Left hindlimb (tissue), 1 donor: ENCODE measurements around the gene B4GALT6.

Source experiments
- DNase-seq: peaks from one replicate; pipeline ENCODE4 v3.0.0-alpha.2; 2018

The B4GALT6 gene

DNA sequence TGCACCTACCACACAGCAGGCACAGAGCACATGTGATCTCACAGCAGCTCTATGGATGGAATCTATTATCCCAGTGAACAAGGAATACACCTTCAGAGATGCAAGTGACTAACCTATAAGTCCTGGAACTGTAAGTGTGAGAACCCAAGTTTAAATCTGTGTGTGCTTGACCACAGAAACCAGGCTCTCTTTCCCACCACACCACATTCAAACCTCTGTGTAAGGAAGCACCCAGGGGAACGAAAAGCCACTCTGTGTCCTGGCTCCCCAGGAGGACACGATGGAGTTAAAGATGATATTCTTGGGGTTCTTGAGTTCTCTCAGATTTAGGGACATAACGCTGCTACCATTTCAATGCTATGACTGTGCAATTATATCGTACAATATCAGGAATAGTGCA, 53.8 kb downstream of the B4GALT6 start:
- DNase-seq: no peak

DNA sequence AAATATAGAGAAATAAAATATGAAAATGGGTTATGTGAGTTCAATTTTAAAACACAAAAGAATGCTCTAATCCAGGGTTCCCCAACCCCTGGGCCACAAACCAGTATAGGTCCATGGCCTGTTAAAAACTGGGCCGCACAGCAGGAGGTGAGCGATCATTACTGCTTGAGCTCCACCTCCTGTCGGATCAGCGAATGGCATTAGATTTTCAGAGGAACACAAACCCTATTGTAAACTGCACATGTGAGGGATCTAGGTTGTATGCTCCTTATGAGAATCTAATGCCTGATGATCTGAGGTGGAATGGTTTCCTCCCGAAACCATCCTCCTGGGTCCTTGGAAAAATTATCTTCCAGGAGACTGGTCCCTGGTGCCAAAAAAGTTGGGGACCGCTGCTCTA, 58.0 kb downstream of the B4GALT6 start:
- DNase-seq: no peak

- DNase-seq: no peak
Observed at GRCh38 chr18:31624892-31625640, 59.3 kb downstream of the B4GALT6 start.

DNA sequence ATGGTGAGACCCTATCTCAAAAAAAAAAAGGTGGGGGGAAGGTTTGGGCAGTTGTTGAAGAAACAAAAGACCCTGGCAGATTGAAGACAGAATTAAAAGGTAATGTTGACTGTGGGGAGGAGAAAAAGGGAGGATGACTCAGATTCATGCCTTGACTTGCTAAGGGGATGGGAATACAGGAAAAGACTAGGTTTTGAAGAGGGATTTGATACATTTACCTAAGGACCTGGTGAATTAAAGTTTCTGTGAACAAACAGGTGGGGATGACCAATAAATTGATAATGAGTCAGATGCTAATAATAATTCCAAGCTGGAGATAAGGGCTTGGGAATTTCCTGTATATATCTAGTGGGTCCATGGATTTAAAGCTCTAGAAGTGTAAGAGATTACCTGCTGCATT, 65.1 kb downstream of the B4GALT6 start:
- DNase-seq: no peak

DNA sequence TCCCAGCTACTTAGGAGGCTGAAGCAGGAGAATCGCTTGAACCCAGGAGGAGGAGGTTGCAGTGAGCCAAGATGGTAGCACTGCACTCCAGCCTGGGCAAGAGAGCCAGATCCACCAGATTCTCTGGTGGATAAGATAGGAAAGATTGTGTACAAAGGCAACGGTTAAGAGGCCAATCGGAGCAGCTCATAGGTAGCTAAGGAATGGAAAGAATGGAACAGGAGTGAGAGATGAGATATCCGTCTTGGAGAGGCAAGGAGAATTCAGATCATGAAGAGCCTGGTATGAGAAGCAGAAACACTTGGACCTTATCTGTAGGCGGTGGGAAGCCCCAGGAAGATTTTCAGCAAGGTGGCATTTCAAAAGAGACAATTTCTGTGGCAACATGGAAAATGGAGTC, 65.6 kb downstream of the B4GALT6 start:
- DNase-seq: no peak

- DNase-seq: no peak
Observed at GRCh38 chr18:31617031-31617717, 67.2 kb downstream of the B4GALT6 start.

DNA sequence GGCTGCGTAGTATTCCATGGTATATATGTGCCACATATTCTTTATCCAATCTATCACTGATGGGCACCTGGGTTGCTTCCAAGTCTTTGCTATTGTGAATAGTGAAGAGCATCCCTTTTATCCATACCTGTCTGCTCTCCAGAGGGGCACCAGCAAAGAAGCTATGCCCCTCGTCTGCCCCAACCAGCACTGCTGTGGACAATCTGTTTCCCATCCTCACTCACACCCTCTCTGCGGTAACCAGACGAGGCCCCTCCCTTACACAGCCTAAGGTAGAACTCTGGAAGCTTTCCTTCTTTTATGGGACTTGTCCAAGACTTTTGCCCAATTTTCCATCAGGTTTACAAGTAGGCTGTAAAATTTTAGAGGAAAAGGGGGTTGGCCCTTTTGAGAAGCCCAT, 67.8 kb downstream of the B4GALT6 start:
- DNase-seq: no peak

DNA sequence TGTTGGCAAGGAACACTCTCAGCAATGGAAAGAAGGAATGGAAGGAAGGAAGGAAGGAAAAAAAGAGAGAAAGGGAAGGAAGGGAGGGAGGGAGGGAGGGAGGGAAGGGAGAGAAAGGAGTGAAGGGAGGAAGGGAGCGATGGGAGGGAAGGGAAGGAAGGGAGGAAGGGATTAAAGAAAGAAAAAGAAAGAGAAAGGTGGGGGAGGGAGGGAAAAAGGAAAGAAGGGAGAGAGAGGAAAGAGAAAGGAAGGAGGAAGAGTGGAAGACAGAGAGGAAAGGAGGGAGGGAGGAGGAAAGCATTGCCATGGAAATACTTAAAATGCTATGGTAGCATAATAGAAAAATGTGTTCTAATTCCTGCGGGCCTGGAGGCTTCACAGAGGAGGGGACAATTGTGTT, 70.3 kb downstream of the B4GALT6 start:
- no peak for DNase-seq

GRCh38 chr18:31612124-31612523, 72.3 kb downstream of the B4GALT6 start:
- DNase-seq: no peak

- no peak for DNase-seq
Observed at GRCh38 chr18:31611511-31611910, 72.9 kb downstream of the B4GALT6 start.

DNA sequence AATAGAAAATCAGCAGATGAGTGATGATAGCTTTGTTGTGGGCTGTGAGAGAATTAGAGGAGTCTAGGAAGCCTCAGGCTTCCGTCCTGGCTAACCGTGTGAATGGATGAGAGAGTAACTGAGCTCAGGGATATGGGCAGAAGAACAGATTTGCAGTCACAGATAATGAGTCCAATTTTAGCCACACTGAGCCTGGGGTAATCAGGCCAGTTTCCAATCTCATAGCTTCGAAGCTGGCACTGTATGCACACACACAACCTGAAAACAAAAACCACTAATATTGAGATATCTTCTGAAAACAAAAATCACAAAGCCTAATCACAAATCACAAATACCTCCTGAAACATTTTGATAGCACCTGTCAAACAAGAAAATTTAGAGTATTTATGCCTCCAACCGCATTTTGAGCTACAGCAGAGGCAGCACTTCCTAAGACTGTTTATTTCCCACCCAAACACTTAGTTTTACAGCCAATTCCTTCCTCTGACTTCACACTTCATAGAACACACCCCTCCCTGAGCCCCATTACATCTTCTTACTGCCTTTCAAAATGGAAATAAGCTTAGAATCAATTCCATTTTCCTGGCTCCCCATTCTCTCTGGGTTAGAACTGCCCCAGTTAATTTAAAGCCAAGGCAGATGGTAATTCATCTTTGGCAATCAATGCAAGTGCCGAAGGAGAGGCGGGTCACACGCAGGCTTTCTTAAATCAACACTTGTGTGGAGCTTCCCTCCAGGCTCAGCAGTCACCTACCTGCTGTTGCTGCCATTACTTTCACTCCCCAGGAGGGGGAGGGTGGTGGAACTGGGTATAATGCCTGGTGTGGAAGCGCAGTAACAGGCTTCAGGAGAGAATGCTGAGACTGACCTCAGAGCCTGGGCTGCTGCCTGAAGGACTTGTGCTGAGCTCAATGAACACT, 73.8 kb downstream of the B4GALT6 start:
- peak; percentile 33 for DNase-seq

GRCh38 chr18:31609886-31610285, 74.5 kb downstream of the B4GALT6 start:
- no peak for DNase-seq

GRCh38 chr18:31607384-31607783, 77.0 kb downstream of the B4GALT6 start:
- DNase-seq: no peak

DNA sequence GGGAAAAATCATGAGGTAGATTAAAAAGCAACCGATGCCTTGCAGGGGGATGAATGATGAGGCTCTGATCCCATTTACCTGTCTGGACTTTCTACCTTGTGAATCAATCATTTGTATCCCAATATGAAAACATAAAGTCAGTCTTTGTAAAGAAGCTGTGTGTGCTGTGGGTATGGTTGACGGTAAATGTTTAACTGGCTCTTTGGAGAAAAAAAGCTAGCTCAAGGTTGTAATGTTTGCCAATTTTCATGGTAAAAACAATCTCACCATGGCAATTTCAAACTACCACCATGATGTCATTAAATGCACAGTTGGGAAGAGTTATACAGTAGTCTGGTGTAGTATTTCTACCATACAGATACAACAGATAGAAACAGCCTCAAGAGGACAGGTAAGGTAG, 78.1 kb downstream of the B4GALT6 start:
- DNase-seq: no peak

DNA sequence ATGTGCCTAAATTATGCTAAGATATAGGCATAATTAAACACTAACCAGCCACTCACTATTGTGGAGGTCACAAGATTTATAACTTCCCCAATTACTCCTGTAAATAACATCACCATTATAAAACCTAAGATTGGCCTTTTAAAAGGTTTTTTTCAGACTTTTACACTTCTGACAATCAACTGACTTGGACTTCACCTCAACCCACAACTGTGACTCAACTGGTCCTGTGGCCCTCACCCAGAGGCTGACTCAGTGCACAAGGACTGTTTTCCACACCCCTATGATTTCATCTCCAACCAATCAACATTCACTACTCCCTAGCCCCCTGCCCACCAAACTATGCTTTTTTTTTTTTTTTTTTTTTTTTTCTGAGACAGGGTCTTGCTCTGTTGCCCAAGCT, 81.1 kb downstream of the B4GALT6 start:
- DNase-seq: no peak

DNA sequence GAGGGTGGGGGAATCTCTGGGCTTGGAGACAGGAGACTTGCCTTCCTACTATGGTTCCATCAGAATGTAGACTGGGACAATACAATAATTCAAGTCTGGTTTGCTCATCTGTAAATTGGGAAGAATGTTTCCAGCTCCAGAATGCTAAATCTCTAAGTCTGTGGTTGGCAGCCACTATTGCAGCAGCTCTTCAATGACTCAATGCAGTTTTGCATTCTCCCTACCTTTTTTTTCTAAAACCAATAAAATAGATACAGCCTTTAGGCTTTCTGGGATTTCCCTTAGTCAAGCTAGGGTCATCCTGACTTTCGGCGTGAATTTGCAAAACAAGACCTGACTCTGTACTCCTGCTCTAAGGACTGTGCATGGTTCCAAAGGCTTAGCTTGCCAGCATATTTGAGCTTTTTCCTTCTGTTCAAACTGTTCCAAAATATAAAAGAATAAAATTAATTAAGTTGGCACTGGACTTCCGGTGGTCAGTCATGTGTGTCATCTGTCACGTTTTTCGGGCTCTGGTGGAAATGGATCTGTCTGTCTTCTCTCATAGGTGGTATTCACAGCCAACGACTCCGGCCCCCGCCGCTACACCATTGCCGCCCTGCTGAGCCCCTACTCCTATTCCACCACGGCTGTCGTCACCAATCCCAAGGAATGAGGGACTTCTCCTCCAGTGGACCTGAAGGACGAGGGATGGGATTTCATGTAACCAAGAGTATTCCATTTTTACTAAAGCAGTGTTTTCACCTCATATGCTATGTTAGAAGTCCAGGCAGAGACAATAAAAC, 86.2 kb downstream of the B4GALT6 start:
- DNase-seq: no peak

DNA sequence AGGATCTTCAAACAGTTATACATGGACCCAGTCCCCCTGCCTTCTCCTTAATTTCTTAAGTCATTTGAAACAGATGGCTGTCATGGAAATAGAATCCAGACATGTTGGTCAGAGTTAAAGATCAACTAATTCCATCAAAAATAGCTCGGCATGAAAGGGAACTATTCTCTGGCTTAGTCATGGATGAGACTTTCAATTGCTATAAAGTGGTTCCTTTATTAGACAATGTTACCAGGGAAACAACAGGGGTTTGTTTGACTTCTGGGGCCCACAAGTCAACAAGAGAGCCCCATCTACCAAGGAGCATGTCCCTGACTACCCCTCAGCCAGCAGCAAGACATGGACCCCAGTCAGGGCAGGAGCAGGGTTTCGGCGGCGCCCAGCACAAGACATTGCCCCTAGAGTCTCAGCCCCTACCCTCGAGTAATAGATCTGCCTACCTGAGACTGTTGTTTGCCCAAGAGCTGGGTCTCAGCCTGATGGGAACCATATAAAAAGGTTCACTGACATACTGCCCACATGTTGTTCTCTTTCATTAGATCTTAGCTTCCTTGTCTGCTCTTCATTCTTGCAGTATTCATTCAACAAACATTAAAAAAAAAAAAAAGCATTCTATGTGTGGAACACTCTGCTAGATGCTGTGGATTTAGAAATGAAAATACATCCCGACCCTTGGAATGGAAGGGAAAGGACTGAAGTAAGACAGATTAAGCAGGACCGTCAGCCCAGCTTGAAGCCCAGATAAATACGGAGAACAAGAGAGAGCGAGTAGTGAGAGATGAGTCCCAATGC, 88.1 kb downstream of the B4GALT6 start:
- DNase-seq: no peak

- DNase-seq: no peak
Observed at GRCh38 chr18:31595121-31595771, 89.1 kb downstream of the B4GALT6 start.

DNA sequence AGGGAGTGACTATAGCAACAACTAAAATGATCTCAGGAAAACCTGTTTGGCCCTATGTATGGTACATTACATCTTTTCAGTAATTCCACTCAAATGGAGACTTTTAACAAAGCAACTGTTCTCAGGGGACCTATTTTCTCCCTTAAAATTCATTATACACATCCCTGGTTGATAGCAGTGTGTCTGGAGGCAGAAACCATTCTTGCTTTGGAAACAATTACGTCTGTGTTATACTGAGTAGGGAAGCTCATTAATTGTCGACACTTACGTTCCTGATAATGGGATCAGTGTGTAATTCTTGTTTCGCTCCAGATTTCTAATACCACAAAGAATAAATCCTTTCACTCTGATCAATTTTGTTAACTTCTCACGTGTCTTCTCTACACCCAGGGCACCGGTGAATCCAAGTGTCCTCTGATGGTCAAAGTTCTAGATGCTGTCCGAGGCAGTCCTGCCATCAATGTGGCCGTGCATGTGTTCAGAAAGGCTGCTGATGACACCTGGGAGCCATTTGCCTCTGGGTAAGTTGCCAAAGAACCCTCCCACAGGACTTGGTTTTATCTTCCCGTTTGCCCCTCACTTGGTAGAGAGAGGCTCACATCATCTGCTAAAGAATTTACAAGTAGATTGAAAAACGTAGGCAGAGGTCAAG, 91.7 kb downstream of the B4GALT6 start:
- no peak for DNase-seq

- no peak for DNase-seq
Observed at GRCh38 chr18:31591628-31592027, 92.8 kb downstream of the B4GALT6 start, which contains the start of gene TTR. Gene TTR (plus strand): TSS chr18:31591877. CDS start chr18:31591903, 26 bp downstream.

- no peak for DNase-seq
Observed at GRCh38 chr18:31591113-31591512, 93.3 kb downstream of the B4GALT6 start.
